ENCODE measurements around the gene VGLL3.

Gene VGLL3

GRCh38 chr3:86958534-86958933, 32.4 kb downstream of the VGLL3 start:
- H3K36me3 ChIP-seq (ENCODE audit: control insufficient read depth in 4 of 4, insufficient read depth in 4 of 4, low read length in 3 of 4) = no peaks in the 10 kb centered on the region
- no CpG with 5 or more reads among the region's 1 CpG for WGBS (ENCODE audit: insufficient coverage)
- no peak overlapping the region for H3K4me3 ChIP-seq (ENCODE audit: control insufficient read depth in 1 of 7, extremely low read depth in 1 of 7, insufficient read depth in 4 of 7, low read depth in 2 of 7, low read length in 6 of 7)
- no peak for DNase-seq
- no peak overlapping the region for H3K27ac ChIP-seq (ENCODE audit: insufficient read depth in 1 of 2, low read depth in 1 of 2, low read length in 2 of 2, poor library complexity in 1 of 2, severe bottlenecking in 2 of 2)
- H3K4me1 ChIP-seq (ENCODE audit: control extremely low read depth in 1 of 4, control insufficient read depth in 4 of 4, insufficient read depth in 4 of 4, low read length in 3 of 4) = no peaks in the 10 kb centered on the region
- ChIA-PET CTCF (interaction anchor here (1.3 kb wide), 1 partner anchor 10 kb away, joined by 5 read pairs; no protein-coding TSS in a partner anchor), POLR2A (no interaction called here)
- peaks cover 0 to 3% (median 0%) of the 10 kb centered on the region in 5 experiments for H3K27me3 ChIP-seq (replicated peaks in 2 of 5; ENCODE audit: control insufficient read depth in 4 of 5, insufficient read depth in 5 of 5, low read length in 4 of 5)
- no peaks in the 10 kb centered on the region for H3K9me3 ChIP-seq (ENCODE audit: control extremely low read depth in 1 of 5, control insufficient read depth in 4 of 5, insufficient read depth in 2 of 5, low read depth in 1 of 5, low read length in 4 of 5)

- CTCF ChIA-PET = interaction anchor here (0.7 kb wide), 1 partner anchor 55 kb away, joined by 6 read pairs; no protein-coding TSS in a partner anchor
- H3K4me3 ChIP-seq (ENCODE audit: control insufficient read depth in 1 of 7, extremely low read depth in 1 of 7, insufficient read depth in 4 of 7, low read depth in 2 of 7, low read length in 6 of 7) = no peak overlapping the region
- no peak overlapping the region for H3K27ac ChIP-seq (ENCODE audit: insufficient read depth in 1 of 2, low read depth in 1 of 2, low read length in 2 of 2, poor library complexity in 1 of 2, severe bottlenecking in 2 of 2)
- no peaks in the 10 kb centered on the region for H3K4me1 ChIP-seq (ENCODE audit: control extremely low read depth in 1 of 4, control insufficient read depth in 4 of 4, insufficient read depth in 4 of 4, low read length in 3 of 4)
- DNase-seq = no peak
- no peaks in the 10 kb centered on the region for H3K9me3 ChIP-seq (ENCODE audit: control extremely low read depth in 1 of 5, control insufficient read depth in 4 of 5, insufficient read depth in 2 of 5, low read depth in 1 of 5, low read length in 4 of 5)
- POLR2A ChIA-PET = interaction anchor here (0.6 kb wide), 1 partner anchor 1424 kb away, joined by 9 read pairs; no protein-coding TSS in a partner anchor
- no peaks in the 10 kb centered on the region for H3K36me3 ChIP-seq (ENCODE audit: control insufficient read depth in 4 of 4, insufficient read depth in 4 of 4, low read length in 3 of 4)
- peaks cover 0 to 5% (median 0%) of the 10 kb centered on the region in 5 experiments for H3K27me3 ChIP-seq (replicated peaks in 2 of 5; ENCODE audit: control insufficient read depth in 4 of 5, insufficient read depth in 5 of 5, low read length in 4 of 5)
- no CpG with 5 or more reads among the region's 2 CpGs for WGBS (ENCODE audit: insufficient coverage)
These were observed 36.2 kb downstream of the VGLL3 start for GRCh38 chr3:86954747-86955146.

DNA sequence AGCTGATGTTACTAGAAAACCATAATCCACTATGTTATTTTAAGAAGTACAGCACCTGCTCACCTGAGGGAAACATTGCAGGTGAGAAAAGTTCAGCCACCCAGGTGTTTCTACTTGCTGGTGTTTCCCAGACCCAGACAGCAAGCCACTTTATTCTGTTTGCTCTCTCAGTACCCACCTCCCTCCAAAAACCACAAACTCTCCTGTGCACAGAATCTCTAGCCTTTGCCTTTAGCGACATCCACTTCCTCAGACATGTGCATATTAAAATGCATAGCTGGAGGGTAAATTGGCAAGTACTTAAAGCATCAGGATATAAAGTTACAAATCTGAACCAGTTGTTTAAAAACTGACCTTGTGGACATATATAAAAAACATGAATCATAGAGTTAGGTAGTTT, 36.7 kb downstream of the VGLL3 start:
- Histone ChIP-seq H3K27me3 (replicated peaks in 2 of 5; ENCODE audit: control insufficient read depth in 4 of 5, insufficient read depth in 5 of 5, low read length in 4 of 5) (peaks cover 0 to 5% (median 0%) of the 10 kb centered on the region in 5 experiments), H3K4me3 (ENCODE audit: control insufficient read depth in 1 of 7, extremely low read depth in 1 of 7, insufficient read depth in 4 of 7, low read depth in 2 of 7, low read length in 6 of 7) (no peak overlapping the region), H3K4me1 (ENCODE audit: control extremely low read depth in 1 of 4, control insufficient read depth in 4 of 4, insufficient read depth in 4 of 4, low read length in 3 of 4) (no peaks in the 10 kb centered on the region), H3K36me3 (ENCODE audit: control insufficient read depth in 4 of 4, insufficient read depth in 4 of 4, low read length in 3 of 4) (no peaks in the 10 kb centered on the region), H3K9me3 (ENCODE audit: control extremely low read depth in 1 of 5, control insufficient read depth in 4 of 5, insufficient read depth in 2 of 5, low read depth in 1 of 5, low read length in 4 of 5) (no peaks in the 10 kb centered on the region), H3K27ac (ENCODE audit: insufficient read depth in 1 of 2, low read depth in 1 of 2, low read length in 2 of 2, poor library complexity in 1 of 2, severe bottlenecking in 2 of 2) (no peak overlapping the region)
- DNase-seq = no peak
- no CpG with 5 or more reads among the region's 1 CpG for WGBS (ENCODE audit: insufficient coverage)
- ChIA-PET CTCF (no interaction called here), POLR2A (no interaction called here)

- Histone ChIP-seq H3K4me3 (ENCODE audit: control insufficient read depth in 1 of 7, extremely low read depth in 1 of 7, insufficient read depth in 4 of 7, low read depth in 2 of 7, low read length in 6 of 7) (no peak overlapping the region), H3K9me3 (ENCODE audit: control extremely low read depth in 1 of 5, control insufficient read depth in 4 of 5, insufficient read depth in 2 of 5, low read depth in 1 of 5, low read length in 4 of 5) (no peaks in the 10 kb centered on the region), H3K27ac (ENCODE audit: insufficient read depth in 1 of 2, low read depth in 1 of 2, low read length in 2 of 2, poor library complexity in 1 of 2, severe bottlenecking in 2 of 2) (no peak overlapping the region), H3K36me3 (ENCODE audit: control insufficient read depth in 4 of 4, insufficient read depth in 4 of 4, low read length in 3 of 4) (no peaks in the 10 kb centered on the region), H3K27me3 (replicated peaks in 2 of 5; ENCODE audit: control insufficient read depth in 4 of 5, insufficient read depth in 5 of 5, low read length in 4 of 5) (peaks cover 0 to 4% (median 0%) of the 10 kb centered on the region in 5 experiments), H3K4me1 (ENCODE audit: control extremely low read depth in 1 of 4, control insufficient read depth in 4 of 4, insufficient read depth in 4 of 4, low read length in 3 of 4) (no peaks in the 10 kb centered on the region)
- no peak for DNase-seq
- CTCF ChIA-PET = no interaction called here
- POLR2A ChIA-PET = no interaction called here
These were observed 39.6 kb downstream of the VGLL3 start for GRCh38 chr3:86951322-86951721.

DNA sequence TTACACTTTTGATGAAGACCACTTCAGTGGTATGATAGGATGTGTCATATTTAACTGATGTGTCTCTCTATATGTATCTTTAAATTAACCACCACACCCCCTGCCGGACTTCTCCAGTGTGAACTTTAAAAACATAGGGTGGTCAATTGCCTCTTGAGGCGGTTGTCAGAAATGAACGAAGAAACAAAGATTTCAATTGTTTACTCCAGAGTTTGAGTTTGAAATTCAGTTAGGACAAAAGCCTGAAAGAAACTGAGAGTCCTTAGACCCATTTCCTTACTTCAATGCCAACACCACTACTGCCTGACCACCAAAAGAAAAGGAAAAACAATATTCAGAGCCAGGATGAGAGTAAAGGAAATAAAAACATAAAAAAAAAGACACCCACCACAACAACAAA, 40.2 kb downstream of the VGLL3 start:
- H3K27me3 ChIP-seq (replicated peaks in 2 of 5; ENCODE audit: control insufficient read depth in 4 of 5, insufficient read depth in 5 of 5, low read length in 4 of 5) = peaks cover 0 to 4% (median 0%) of the 10 kb centered on the region in 5 experiments
- no peak overlapping the region for H3K27ac ChIP-seq (ENCODE audit: insufficient read depth in 1 of 2, low read depth in 1 of 2, low read length in 2 of 2, poor library complexity in 1 of 2, severe bottlenecking in 2 of 2)
- 88% methylated on average over 2 of the region's 3 CpGs for WGBS (ENCODE audit: insufficient coverage)
- H3K36me3 ChIP-seq (ENCODE audit: control insufficient read depth in 4 of 4, insufficient read depth in 4 of 4, low read length in 3 of 4) = no peaks in the 10 kb centered on the region
- no peaks in the 10 kb centered on the region for H3K9me3 ChIP-seq (ENCODE audit: control extremely low read depth in 1 of 5, control insufficient read depth in 4 of 5, insufficient read depth in 2 of 5, low read depth in 1 of 5, low read length in 4 of 5)
- ChIA-PET POLR2A (no interaction called here), CTCF (no interaction called here)
- DNase-seq = no peak
- no peaks in the 10 kb centered on the region for H3K4me1 ChIP-seq (ENCODE audit: control extremely low read depth in 1 of 4, control insufficient read depth in 4 of 4, insufficient read depth in 4 of 4, low read length in 3 of 4)
- H3K4me3 ChIP-seq (ENCODE audit: control insufficient read depth in 1 of 7, extremely low read depth in 1 of 7, insufficient read depth in 4 of 7, low read depth in 2 of 7, low read length in 6 of 7) = no peak overlapping the region

GRCh38 chr3:86949850-86950249, 41.1 kb downstream of the VGLL3 start:
- ChIA-PET POLR2A (no interaction called here), CTCF (no interaction called here)
- Histone ChIP-seq H3K36me3 (ENCODE audit: control insufficient read depth in 4 of 4, insufficient read depth in 4 of 4, low read length in 3 of 4) (no peaks in the 10 kb centered on the region), H3K4me1 (ENCODE audit: control extremely low read depth in 1 of 4, control insufficient read depth in 4 of 4, insufficient read depth in 4 of 4, low read length in 3 of 4) (no peaks in the 10 kb centered on the region), H3K27me3 (replicated peaks in 2 of 5; ENCODE audit: control insufficient read depth in 4 of 5, insufficient read depth in 5 of 5, low read length in 4 of 5) (peaks cover 0 to 4% (median 0%) of the 10 kb centered on the region in 5 experiments), H3K27ac (ENCODE audit: insufficient read depth in 1 of 2, low read depth in 1 of 2, low read length in 2 of 2, poor library complexity in 1 of 2, severe bottlenecking in 2 of 2) (no peak overlapping the region), H3K9me3 (ENCODE audit: control extremely low read depth in 1 of 5, control insufficient read depth in 4 of 5, insufficient read depth in 2 of 5, low read depth in 1 of 5, low read length in 4 of 5) (no peaks in the 10 kb centered on the region), H3K4me3 (ENCODE audit: control insufficient read depth in 1 of 7, extremely low read depth in 1 of 7, insufficient read depth in 4 of 7, low read depth in 2 of 7, low read length in 6 of 7) (no peak overlapping the region)
- no peak for DNase-seq

DNA sequence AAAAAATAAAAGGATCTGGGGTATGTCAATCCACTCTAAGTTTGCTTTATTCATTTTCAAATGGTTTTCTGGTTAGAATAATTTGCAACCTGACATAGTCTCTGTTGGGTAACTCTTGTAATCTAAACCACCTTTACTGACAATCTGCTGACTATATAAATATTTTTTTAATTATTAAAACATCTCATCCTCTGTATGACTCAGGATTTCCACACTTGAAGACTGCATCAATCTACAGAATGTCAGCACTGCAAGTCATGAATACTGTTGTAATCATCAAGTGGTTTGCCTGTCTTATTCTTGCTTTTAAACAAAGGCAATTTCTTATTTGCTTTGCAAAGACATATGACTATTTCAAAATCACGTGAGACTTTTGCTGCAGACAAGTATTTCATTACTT, 42.1 kb downstream of the VGLL3 start:
- no peak for DNase-seq
- H3K36me3 ChIP-seq (ENCODE audit: control insufficient read depth in 4 of 4, insufficient read depth in 4 of 4, low read length in 3 of 4) = no peaks in the 10 kb centered on the region
- peaks cover 0 to 3% (median 0%) of the 10 kb centered on the region in 5 experiments for H3K27me3 ChIP-seq (replicated peaks in 2 of 5; ENCODE audit: control insufficient read depth in 4 of 5, insufficient read depth in 5 of 5, low read length in 4 of 5)
- no peaks in the 10 kb centered on the region for H3K9me3 ChIP-seq (ENCODE audit: control extremely low read depth in 1 of 5, control insufficient read depth in 4 of 5, insufficient read depth in 2 of 5, low read depth in 1 of 5, low read length in 4 of 5)
- ChIA-PET POLR2A (no interaction called here), CTCF (no interaction called here)
- WGBS (ENCODE audit: insufficient coverage) = 100% methylated on average over 1 of the region's 1 CpG
- no peak overlapping the region for H3K27ac ChIP-seq (ENCODE audit: insufficient read depth in 1 of 2, low read depth in 1 of 2, low read length in 2 of 2, poor library complexity in 1 of 2, severe bottlenecking in 2 of 2)
- no peaks in the 10 kb centered on the region for H3K4me1 ChIP-seq (ENCODE audit: control extremely low read depth in 1 of 4, control insufficient read depth in 4 of 4, insufficient read depth in 4 of 4, low read length in 3 of 4)
- H3K4me3 ChIP-seq (ENCODE audit: control insufficient read depth in 1 of 7, extremely low read depth in 1 of 7, insufficient read depth in 4 of 7, low read depth in 2 of 7, low read length in 6 of 7) = no peak overlapping the region
